GM23338 (cell line): Measurements from ENCODE around the gene PPM1L. TPM values are rescaled to one million over a fixed set of nuclear protein-coding genes. Genes with fewer than 3 reads are reported as not detected.

ENCODE experiments used
- ATAC-seq: fragments of 200-7000 bp; cut with Tn5 transposase; 3 replicates; pipeline ENCODE4 v1.9.1; 2020
- DNase-seq: peaks from one replicate; pipeline ENCODE4 v3.0.0-alpha.2; 2015; ENCODE audit warnings: low spot score
- H2AFZ ChIP-seq: fragments of 200-600 bp; sonication (generic); 2 replicates; pipeline ENCODE4 v1.8.0; 2016; ENCODE audit warnings: antibody characterized with exemption, mild to moderate bottlenecking, moderate library complexity
- H3F3A ChIP-seq: fragments of 200-600 bp; sonication (generic); replicated peaks from 2 replicates; pipeline ENCODE4 v1.8.0; 2017; ENCODE audit warnings: antibody characterized with exemption, mixed run types, low read depth
- H3K27ac ChIP-seq: fragments of 200-600 bp; sonication (generic); 2 replicates; pipeline ENCODE4 v1.6.1; 2016; ENCODE audit warnings: low read depth
- H3K27me3 ChIP-seq: fragments of 200-600 bp; sonication (generic); 2 replicates; pipeline ENCODE4 v1.8.0; 2016; ENCODE audit warnings: mild to moderate bottlenecking, mixed run types, moderate library complexity; ENCODE audit not compliant: insufficient read depth
- H3K36me3 ChIP-seq: fragments of 200-600 bp; sonication (generic); 2 replicates; pipeline ENCODE4 v1.8.0; 2016; ENCODE audit warnings: mild to moderate bottlenecking; ENCODE audit not compliant: insufficient read depth
- H3K4me1 ChIP-seq: fragments of 200-600 bp; sonication (generic); 2 replicates; pipeline ENCODE4 v1.8.0; 2016; ENCODE audit warnings: mild to moderate bottlenecking, moderate library complexity; ENCODE audit not compliant: insufficient read depth
- H3K4me2 ChIP-seq: fragments of 200-600 bp; sonication (generic); 2 replicates; pipeline ENCODE4 v1.7.1; 2017; ENCODE audit warnings: mixed run types
- H3K4me3 ChIP-seq: fragments of 200-600 bp; sonication (generic); 2 replicates; pipeline ENCODE4 v1.6.1; 2016; ENCODE audit warnings: mixed run types
- H3K79me2 ChIP-seq: fragments of 200-600 bp; sonication (generic); replicated peaks from 2 replicates; pipeline ENCODE4 v1.8.0; 2017; ENCODE audit warnings: mild to moderate bottlenecking; ENCODE audit not compliant: insufficient read depth
- H3K9me2 ChIP-seq: fragments of 200-600 bp; sonication (generic); 2 replicates; pipeline ENCODE4 v1.8.0; 2017; ENCODE audit not compliant: insufficient read depth
- H4K20me1 ChIP-seq: fragments of 200-600 bp; sonication (generic); replicated peaks from 2 replicates; pipeline ENCODE4 v1.8.0; 2017; ENCODE audit warnings: mild to moderate bottlenecking; ENCODE audit not compliant: insufficient read depth
- H3K27ac Mint-ChIP-seq: 2 replicates; pipeline ENCODE4 v1.8.0; 2020; ENCODE audit warnings: inconsistent platforms, mild to moderate bottlenecking, moderate library complexity, mixed read lengths
- H3K27me3 Mint-ChIP-seq: 3 replicates; pipeline ENCODE4 v1.8.0; 2022; ENCODE audit warnings: low read depth, mild to moderate bottlenecking, moderate library complexity, mixed read lengths, inconsistent platforms; ENCODE audit not compliant: insufficient read depth, poor library complexity
- H3K36me3 Mint-ChIP-seq: 3 replicates; pipeline ENCODE4 v1.8.0; 2021; ENCODE audit warnings: low read depth, mild to moderate bottlenecking, inconsistent platforms, moderate library complexity, mixed read lengths
- H3K4me1 Mint-ChIP-seq: 3 replicates; pipeline ENCODE4 v1.8.0; 2020; ENCODE audit warnings: mild to moderate bottlenecking, inconsistent platforms, mixed read lengths
- H3K4me3 Mint-ChIP-seq: 3 replicates; pipeline ENCODE4 v1.8.0; 2021; ENCODE audit warnings: moderate library complexity, mild to moderate bottlenecking, inconsistent platforms, mixed read lengths
- H3K9me3 Mint-ChIP-seq: 3 replicates; pipeline ENCODE4 v1.8.0; 2020; ENCODE audit warnings: moderate library complexity, mild to moderate bottlenecking, inconsistent platforms, mixed read lengths
- CREB1 ChIP-seq: fragments of 250-450 bp; sonication (Bioruptor Pico); IDR thresholded peaks from 2 replicates; pipeline ENCODE4 v1.5.0; 2020; ENCODE audit warnings: low read depth, mild to moderate bottlenecking, moderate library complexity
- EZH2 ChIP-seq: fragments of 200-600 bp; sonication (generic); IDR thresholded peaks from one replicate; pipeline ENCODE4 v1.8.0; 2017; ENCODE audit warnings: antibody characterized with exemption, mild to moderate bottlenecking, low read depth; ENCODE audit not compliant: unreplicated experiment
- EZH2phosphoT487 ChIP-seq: fragments of 200-600 bp; sonication (generic); IDR thresholded peaks from one replicate; pipeline ENCODE4 v1.8.1; 2018; ENCODE audit warnings: antibody characterized with exemption; ENCODE audit not compliant: unreplicated experiment
- JUNB ChIP-seq: IDR thresholded peaks from one replicate; pipeline ENCODE4 v1.6.1; 2016; ENCODE audit warnings: antibody characterized with exemption; ENCODE audit not compliant: unreplicated experiment
- NANOG ChIP-seq: IDR thresholded peaks from 2 replicates; pipeline ENCODE4 v1.6.1; 2016; ENCODE audit warnings: antibody characterized with exemption, borderline replicate concordance
- POLR2AphosphoS5 ChIP-seq: IDR thresholded peaks from 2 replicates; pipeline ENCODE4 v1.6.1; 2016; ENCODE audit warnings: antibody characterized with exemption, low read depth
- REST ChIP-seq: IDR thresholded peaks from one replicate; pipeline ENCODE4 v1.6.1; 2018; ENCODE audit warnings: antibody characterized with exemption; ENCODE audit not compliant: unreplicated experiment
- STAT1 ChIP-seq: IDR thresholded peaks from one replicate; pipeline ENCODE4 v1.6.1; 2016; ENCODE audit warnings: antibody characterized with exemption; ENCODE audit not compliant: unreplicated experiment
- ZNF114 ChIP-seq: fragments of 250-450 bp; sonication (Bioruptor Pico); IDR thresholded peaks from 2 replicates; pipeline ENCODE4 v1.5.0; 2020; ENCODE audit warnings: mild to moderate bottlenecking, moderate library complexity
- ZNF331 ChIP-seq: fragments of 250-450 bp; sonication (Bioruptor Pico); IDR thresholded peaks from 2 replicates; pipeline ENCODE4 v1.5.0; 2020; ENCODE audit warnings: low read depth, mild to moderate bottlenecking, moderate library complexity
- ZNF462 ChIP-seq: fragments of 250-450 bp; sonication (Bioruptor Pico); IDR thresholded peaks from 2 replicates; pipeline ENCODE4 v1.5.0; 2020; ENCODE audit warnings: mild to moderate bottlenecking, moderate library complexity
- polyA plus RNA-seq: library from polyadenylated mRNA; unstranded; fragments of >200 nt; fragmentation: Nextera tagmentation; extraction: Ambion mirVana; gene quantifications from 2 replicates; pipeline ENCODE4 v1.2.1, GENCODE V29; 2016
- total RNA-seq: library from RNA; depleted of rRNA; stranded (reverse); fragments of >200 nt; shearing (Covaris generic); gene quantifications from 2 replicates; pipeline ENCODE4 v1.2.3, GENCODE V29; 2014
- TF ChIP-seq, protein P1 (sequence below): IDR thresholded peaks from 2 replicates; pipeline ENCODE4 v1.6.1; 2016; ENCODE audit warnings: antibody characterized with exemption
- TF ChIP-seq, protein P2 (sequence below), 2 experiments: fragments of 200-600 bp in 1 of 2; sonication (generic) in 1 of 2; conservative IDR thresholded peaks; 2 replicates each; pipeline versions ENCODE4 v1.5.1 to v1.6.1; 2016 to 2017; ENCODE audit warnings: antibody characterized with exemption in 2 of 2, low read depth in 2 of 2, mild to moderate bottlenecking in 2 of 2, moderate library complexity in 1 of 2

PPM1L gene
- total and polyA plus RNA-seq, 2 experiments from 2014 or later = 3.9 to 26.4 TPM

DNA sequence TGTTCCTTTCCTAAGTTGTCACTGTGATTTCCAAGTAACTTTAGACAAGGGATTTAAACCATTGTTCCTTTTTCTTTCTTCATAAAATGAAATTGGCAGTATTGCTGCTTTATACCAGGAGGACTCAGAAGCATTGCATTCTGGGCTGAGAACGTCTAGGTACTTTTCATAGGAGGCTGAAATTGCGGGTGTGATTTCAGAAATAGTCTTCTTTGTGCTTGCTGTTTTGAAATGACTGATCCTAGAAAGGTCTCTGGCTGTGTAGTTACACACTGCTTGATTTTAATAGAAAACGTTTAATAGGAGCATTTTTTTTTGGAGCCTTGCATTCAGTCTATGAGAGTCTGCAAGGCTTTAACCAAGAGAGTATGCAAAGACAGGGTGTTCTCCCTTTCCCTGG lies 56.3 kb downstream of the PPM1L start:
- Mint-ChIP-seq H3K27me3 (no peaks in the 10 kb centered on the region), H3K4me1 (peaks cover 25% of the 10 kb centered on the region; the same call in 2 of the 3 replicates), H3K36me3 (0 out of 3 replicates have a peak, but pooled peaks cover 2% of the 10 kb centered on the region), H3K4me3 (no peak overlapping the region), H3K9me3 (no peaks in the 10 kb centered on the region), H3K27ac (no peak overlapping the region)
- DNase-seq (no peak), ATAC-seq (no peak)
- TF ChIP-seq JUNB = no peak
- TF ChIP-seq NANOG = no peak
- TF ChIP-seq REST = no peak
- TF ChIP-seq ZNF114 (CRISPR knock-in tag) = no peak
- TF ChIP-seq POLR2AphosphoS5 = no peak
- TF ChIP-seq STAT1 = no peak
- TF ChIP-seq, protein P1, sequence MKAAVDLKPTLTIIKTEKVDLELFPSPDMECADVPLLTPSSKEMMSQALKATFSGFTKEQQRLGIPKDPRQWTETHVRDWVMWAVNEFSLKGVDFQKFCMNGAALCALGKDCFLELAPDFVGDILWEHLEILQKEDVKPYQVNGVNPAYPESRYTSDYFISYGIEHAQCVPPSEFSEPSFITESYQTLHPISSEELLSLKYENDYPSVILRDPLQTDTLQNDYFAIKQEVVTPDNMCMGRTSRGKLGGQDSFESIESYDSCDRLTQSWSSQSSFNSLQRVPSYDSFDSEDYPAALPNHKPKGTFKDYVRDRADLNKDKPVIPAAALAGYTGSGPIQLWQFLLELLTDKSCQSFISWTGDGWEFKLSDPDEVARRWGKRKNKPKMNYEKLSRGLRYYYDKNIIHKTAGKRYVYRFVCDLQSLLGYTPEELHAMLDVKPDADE = no peak
- no peak for TF ChIP-seq ZNF331 (CRISPR knock-in tag)
- TF ChIP-seq EZH2phosphoT487 = no peak
- TF ChIP-seq EZH2 = no peak
- TF ChIP-seq CREB1 (CRISPR knock-in tag) = no peak
- TF ChIP-seq, protein P2, sequence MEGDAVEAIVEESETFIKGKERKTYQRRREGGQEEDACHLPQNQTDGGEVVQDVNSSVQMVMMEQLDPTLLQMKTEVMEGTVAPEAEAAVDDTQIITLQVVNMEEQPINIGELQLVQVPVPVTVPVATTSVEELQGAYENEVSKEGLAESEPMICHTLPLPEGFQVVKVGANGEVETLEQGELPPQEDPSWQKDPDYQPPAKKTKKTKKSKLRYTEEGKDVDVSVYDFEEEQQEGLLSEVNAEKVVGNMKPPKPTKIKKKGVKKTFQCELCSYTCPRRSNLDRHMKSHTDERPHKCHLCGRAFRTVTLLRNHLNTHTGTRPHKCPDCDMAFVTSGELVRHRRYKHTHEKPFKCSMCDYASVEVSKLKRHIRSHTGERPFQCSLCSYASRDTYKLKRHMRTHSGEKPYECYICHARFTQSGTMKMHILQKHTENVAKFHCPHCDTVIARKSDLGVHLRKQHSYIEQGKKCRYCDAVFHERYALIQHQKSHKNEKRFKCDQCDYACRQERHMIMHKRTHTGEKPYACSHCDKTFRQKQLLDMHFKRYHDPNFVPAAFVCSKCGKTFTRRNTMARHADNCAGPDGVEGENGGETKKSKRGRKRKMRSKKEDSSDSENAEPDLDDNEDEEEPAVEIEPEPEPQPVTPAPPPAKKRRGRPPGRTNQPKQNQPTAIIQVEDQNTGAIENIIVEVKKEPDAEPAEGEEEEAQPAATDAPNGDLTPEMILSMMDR (conservative IDR thresholded peaks at IDR 0.05; ENCODE audit: low read depth in 2 of 2) = no peak
- TF ChIP-seq ZNF462 (CRISPR knock-in tag) = no peak
- no peaks in the 10 kb centered on the region for H3K36me3 ChIP-seq
- H3F3A ChIP-seq = no peaks in the 10 kb centered on the region
- H3K4me3 ChIP-seq = no peak overlapping the region
- H3K27ac ChIP-seq = no peak overlapping the region
- H3K4me2 ChIP-seq = no peak overlapping the region
- H3K27me3 ChIP-seq = no peaks in the 10 kb centered on the region
- H3K9me2 ChIP-seq = no peaks in the 10 kb centered on the region
- peaks cover 4% of the 10 kb centered on the region; the same call in 1 of the 2 replicates for H3K79me2 ChIP-seq
- peaks cover 12% of the 10 kb centered on the region for H3K4me1 ChIP-seq
- peaks cover 3% of the 10 kb centered on the region for H4K20me1 ChIP-seq
- no peak overlapping the region for H2AFZ ChIP-seq
